Liver (tissue), 3 donors: ENCODE data around the gene CT55.

Experiments
- ATF3 ChIP-seq: IDR thresholded peaks from 2 replicates; pipeline ENCODE4 v1.6.1; 2016; ENCODE audit warnings: antibody characterized with exemption
- CTCF ChIP-seq: fragments of 150-350 bp; IDR thresholded peaks from 2 replicates; pipeline ENCODE4 v1.5.1; 2017; ENCODE audit warnings: improper control_type of control experiment, low read depth, low read length; ENCODE audit not compliant: missing input control
- FOXA1 ChIP-seq: IDR thresholded peaks from 2 replicates; pipeline ENCODE4 v1.6.1; 2016; ENCODE audit warnings: antibody characterized with exemption
- JUND ChIP-seq, 2 donors: IDR thresholded peaks; 2 replicates each; pipeline ENCODE4 v1.6.1; 2016; ENCODE audit warnings: antibody characterized with exemption in 2 of 2
- MAX ChIP-seq: IDR thresholded peaks from 2 replicates; pipeline ENCODE4 v1.6.1; 2016; ENCODE audit warnings: antibody characterized with exemption
- NR2F2 ChIP-seq: IDR thresholded peaks from 2 replicates; pipeline ENCODE4 v1.6.1; 2016; ENCODE audit warnings: antibody characterized with exemption
- RAD21 ChIP-seq, 2 donors: IDR thresholded peaks; 2 replicates each; pipeline ENCODE4 v1.6.1; 2016; ENCODE audit warnings: antibody characterized with exemption in 2 of 2, mild to moderate bottlenecking in 2 of 2
- SP1 ChIP-seq: IDR thresholded peaks from 2 replicates; pipeline ENCODE4 v1.6.1; 2018; ENCODE audit warnings: antibody characterized with exemption, mild to moderate bottlenecking
- YY1 ChIP-seq: IDR thresholded peaks from 2 replicates; pipeline ENCODE4 v1.6.1; 2016; ENCODE audit warnings: antibody characterized with exemption, mild to moderate bottlenecking
- TF ChIP-seq, protein P1 (sequence below): IDR thresholded peaks from 2 replicates; pipeline ENCODE4 v1.6.1; 2016; ENCODE audit warnings: antibody characterized with exemption
- donor health status: healthy.
- donor health status: healthy.

- TF ChIP-seq CTCF (no peak), FOXA1 (no peak), RAD21 (IDR thresholded peaks at IDR 0.05) (no peak), YY1 (no peak), MAX (no peak), NR2F2 (no peak), SP1 (no peak), ATF3 (no peak), JUND (IDR thresholded peaks at IDR 0.05) (no peak)
- TF ChIP-seq, protein P1, sequence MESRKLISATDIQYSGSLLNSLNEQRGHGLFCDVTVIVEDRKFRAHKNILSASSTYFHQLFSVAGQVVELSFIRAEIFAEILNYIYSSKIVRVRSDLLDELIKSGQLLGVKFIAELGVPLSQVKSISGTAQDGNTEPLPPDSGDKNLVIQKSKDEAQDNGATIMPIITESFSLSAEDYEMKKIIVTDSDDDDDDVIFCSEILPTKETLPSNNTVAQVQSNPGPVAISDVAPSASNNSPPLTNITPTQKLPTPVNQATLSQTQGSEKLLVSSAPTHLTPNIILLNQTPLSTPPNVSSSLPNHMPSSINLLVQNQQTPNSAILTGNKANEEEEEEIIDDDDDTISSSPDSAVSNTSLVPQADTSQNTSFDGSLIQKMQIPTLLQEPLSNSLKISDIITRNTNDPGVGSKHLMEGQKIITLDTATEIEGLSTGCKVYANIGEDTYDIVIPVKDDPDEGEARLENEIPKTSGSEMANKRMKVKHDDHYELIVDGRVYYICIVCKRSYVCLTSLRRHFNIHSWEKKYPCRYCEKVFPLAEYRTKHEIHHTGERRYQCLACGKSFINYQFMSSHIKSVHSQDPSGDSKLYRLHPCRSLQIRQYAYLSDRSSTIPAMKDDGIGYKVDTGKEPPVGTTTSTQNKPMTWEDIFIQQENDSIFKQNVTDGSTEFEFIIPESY = no peak
Measured at GRCh38 chrX:135194684-135195083, 23.5 kb upstream of the CT55 start.
